DND-41 (cell line): ENCODE data around the gene FBXL13.

Experiments
- CTCF ChIP-seq: IDR thresholded peaks from 2 replicates; pipeline ENCODE4 v1.5.1; 2012; ENCODE audit warnings: borderline replicate concordance, low read length, moderate library complexity, mild to moderate bottlenecking; ENCODE audit not compliant: poor library complexity, severe bottlenecking; ENCODE audit errors: extremely low read depth
- EZH2 ChIP-seq: IDR thresholded peaks from 3 replicates; pipeline ENCODE4 v1.6.1; 2012; ENCODE audit warnings: borderline replicate concordance, low read depth, mild to moderate bottlenecking, moderate library complexity, low read length, inconsistent platforms; ENCODE audit not compliant: severe bottlenecking

- no peak for TF ChIP-seq CTCF
- no peak for TF ChIP-seq EZH2
These were observed 183.5 kb downstream of the FBXL13 start for GRCh38 chr7:102890971-102891692.
